Ecto neural progenitor cell (in vitro differentiated cells): ENCODE results near the gene PCBD2.
"Not testable (repeated sequence)": the region's sequence is repeated elsewhere in the genome, so short reads cannot be mapped to it uniquely, and the experiment has no call there.

Experiments used
- DNase-seq: peaks from one replicate; pipeline ENCODE4 v3.0.0-alpha.2; 2018; ENCODE audit warnings: low spot score

Gene PCBD2

DNA sequence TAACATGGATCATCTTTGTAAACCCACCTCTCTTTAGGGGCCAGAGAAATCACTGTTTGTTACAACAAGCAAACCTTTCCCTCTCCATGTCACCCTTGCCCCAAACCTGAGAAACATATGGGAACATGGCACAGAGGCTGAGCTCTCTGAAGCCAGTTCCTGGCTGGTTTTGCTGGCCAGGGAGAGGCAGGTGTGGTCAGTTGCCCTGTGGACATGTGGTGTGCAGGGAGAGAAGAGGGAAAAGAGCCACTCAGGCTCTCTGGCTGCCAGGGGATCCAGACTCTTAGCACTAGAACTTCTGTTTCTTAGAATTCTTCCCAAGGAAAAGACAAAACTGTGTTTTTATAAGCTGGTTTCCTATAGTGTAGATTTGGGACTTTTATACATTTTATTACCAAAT, 58.2 kb downstream of the PCBD2 start:
- DNase-seq = no peak

DNA sequence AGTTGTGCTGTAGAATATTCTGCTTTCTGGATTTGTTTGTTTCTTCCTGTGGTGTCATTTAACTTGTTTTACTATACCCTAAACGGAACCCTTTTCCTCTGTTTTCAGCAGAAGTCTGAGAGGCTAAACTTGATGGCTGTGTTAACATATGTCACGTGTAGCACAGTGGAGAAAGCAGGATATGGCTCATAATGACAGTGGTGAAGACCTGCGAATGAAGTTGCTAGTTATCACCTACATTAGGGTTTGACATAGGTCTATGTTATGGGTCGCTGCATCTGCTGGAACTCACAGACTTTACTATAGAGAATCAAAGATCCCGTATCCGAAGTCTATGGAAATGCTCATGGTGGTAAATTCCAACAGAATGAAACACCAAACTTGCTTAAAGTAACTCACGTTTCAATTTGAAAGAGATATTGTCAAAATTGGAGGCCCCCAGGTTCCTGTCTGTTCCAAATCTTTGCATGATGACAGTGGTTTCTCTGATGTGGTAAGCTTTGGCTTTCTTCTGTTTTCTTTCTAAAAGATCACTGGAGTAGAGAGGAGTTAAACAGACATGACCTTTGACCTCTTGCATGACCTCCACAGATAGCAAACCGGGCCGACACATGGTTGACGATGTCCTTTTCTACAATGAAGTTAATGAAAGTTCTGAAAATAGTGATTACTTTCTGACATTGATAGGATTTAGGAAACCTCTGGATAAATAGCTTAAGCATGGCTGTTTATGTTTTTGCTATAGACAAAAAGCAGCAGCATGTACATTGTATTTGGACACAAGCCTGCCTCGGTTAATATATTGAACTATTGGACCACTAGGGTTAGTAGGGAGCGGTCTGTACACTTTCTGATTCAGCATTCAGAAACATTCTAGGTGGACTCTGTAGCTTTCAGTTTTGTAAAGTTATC, 59.7 kb downstream of the PCBD2 start:
- DNase-seq = no peak

DNA sequence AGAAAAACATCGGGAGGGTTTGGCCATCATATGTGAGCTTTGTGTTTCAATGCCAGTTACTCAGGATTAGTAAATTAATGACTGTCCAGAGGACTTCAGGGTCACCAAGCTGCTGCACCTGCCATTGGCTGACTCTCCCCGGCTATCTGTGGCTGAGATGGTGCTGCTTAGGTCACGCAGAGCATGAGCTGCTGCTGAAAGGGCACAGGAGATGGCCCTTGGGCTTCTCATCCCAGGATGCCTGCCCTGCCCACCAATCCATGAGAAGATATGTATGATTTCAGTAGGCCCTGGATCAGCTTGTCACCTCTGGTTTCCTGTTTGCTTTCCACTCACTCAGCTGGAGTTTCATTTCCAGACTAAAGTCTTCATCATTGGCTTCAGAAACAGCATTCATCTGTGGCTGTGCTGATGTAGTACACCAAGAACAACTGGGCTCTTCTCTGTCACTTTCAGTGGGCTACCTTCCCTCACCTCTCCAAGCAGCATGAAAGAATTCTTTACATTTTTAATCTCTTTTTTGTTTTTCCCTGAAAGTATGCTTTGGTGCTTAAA, 60.4 kb downstream of the PCBD2 start:
- DNase-seq = no peak

DNA sequence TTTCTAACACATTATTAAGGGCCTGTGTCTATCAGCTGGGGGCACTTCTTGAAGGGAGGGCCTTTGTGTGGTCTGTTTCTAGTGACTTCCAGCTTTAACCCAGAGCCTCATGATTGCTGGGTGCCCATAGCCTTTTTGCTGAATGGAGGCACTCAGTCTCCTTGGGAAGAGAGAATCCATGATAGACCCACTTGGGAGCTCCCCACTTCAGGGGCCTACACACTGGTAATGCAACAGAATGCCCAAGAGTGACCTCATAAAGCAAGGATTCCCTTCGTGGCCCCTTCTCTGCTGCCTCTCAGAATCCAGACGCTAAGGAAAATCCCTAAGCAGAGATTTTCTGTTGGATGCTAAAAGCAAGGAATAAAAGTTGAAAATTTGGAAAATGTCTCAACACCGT, 62.7 kb downstream of the PCBD2 start, which contains the start of gene CATSPER3:
Gene CATSPER3 (plus strand): TSS at position 301 of the 400 bp plus-strand sequence. CDS start 85 bp downstream, at position 386.
- DNase-seq = no peak

DNA sequence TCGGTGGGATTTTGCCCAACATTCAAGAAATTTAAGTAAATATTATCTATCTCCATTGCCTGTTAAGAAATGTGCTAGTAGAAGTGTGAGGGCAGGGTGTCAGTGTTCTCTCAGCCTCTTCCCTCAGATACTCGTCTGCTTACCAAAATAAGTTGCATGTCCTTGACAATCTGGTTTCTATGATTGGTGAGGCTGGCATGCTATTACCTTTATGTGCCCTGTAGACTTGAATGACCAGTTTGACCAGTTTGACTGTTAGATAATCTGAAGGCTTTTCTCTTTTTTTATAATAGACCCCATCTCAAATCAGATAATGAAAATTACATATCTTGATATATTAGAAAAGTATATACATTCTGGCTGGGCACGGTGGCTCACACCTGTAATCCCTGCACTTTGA, 63.1 kb downstream of the PCBD2 start:
- DNase-seq = no peak

DNA sequence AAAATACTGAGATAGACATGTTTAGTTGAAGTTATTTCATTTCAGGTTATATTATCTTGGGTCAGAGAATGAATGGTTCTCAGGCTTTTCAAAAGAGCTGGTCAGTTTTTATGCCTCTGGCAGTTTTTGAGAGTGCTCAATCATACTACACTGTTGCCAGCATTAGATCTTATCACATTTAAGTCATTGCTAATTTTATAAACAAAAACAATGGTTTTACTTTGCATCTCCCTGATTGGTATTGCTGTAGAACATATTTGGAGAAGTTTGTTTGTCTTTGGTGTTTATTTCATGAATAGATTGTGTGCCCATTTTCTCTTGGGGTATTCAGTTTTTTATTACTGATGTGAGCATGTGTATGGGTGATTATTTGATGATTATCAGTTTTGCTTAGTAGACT, 64.2 kb downstream of the PCBD2 start:
- no peak for DNase-seq

DNA sequence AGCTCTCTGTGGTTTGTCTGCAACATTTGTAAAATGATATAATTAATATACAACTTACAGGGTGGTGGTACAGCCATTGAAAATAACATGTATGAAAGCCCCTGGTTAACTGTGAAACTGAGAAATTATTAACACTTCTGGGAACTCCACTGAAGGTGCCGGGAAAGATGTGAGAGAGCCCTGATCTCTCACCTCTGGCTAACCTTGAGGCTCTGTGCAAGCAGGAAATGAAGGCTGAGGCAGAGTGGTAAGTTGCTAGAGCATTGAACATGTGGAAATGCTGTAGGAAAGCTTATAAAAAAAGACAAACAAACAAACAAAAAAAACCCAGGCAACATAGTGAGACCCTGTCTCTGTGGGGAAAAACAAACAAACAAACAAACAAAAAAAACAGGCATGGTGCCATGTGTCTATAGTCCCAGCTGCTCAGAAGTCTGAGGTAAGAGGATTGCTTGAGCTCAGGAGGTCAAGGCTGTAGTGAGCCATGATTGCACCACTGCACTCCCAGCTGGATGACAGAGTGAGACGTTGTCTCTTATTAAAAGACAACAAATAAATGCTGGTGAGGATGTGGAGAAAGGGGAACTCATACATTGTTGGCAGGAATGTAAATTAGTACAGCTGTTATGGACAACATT, 70.3 kb downstream of the PCBD2 start:
- DNase-seq = no peak

DNA sequence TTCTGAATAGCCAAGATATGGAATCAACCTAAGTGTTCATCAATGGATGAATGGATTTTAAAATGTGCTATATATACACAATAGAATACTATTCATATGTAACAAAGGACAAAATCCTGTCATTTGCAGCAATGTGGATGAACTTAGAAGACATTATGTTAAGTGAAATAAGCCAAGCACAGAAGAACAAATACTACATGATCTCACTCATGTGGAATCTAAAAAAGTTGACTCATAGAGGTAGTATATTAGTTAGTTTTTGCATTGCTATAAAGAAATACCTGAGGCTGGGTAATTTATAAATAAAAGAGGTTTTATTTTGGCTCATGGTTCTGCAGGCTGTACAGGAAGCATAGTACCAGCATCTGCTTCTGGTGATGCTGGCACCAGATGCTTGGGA, 70.9 kb downstream of the PCBD2 start:
- DNase-seq = no peak

DNA sequence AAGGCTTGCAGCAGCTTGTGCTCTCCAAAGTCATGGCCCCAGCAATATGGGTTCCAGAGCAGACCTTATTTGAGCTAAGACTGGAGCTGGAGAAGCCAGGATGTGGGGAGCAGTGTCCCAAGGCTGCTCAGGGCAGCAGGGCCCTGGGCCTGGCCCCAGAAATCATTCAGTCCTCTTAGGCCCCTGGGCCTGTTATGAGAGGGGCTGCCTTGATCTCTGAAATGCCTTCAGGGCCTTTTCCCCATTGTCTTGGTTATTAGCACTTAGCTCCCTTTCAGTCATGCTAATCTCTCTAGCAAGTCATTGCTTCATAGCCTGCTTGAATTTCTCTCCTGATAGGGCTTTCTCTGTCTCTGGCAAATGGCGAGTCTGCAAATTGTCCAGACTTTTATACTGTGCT, 71.9 kb downstream of the PCBD2 start:
- DNase-seq = no peak

DNA sequence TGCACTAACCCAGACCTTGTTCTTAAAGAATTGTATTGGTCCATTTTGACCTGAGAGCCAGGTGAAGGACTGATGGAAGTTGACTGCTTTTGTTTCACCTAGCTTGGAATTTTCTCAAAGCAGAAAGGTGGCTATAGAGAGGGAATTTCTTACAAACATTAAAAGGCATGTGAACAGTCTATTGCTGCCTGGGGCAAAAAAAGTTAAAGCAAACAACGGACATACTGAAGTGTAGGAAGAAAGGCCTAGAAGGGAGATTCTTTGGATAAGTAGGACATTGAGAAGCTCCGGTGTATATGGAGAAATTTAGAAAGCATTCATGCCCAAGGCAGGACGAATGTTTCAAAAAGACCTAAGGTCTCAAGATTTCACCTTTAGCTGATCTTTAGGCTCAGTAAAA, 74.5 kb downstream of the PCBD2 start:
- DNase-seq = no peak

DNA sequence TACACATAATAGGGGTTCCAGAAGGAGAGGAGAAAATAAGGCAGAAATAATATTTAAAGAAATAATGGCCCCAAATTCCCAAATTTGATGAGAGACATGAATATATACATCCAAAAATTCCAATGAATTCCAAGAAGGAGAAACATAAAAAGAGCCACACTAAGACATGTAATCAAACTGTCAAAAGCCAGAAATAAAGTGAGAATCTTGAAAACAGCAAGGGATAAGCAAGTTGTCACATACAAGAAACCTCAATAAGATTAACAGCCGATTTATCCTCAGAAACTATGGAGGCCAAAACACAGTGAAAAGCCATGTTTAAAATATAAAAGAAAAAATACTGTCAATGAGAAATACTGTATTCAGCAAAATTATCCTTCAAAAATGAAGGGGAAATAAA, 77.3 kb downstream of the PCBD2 start:
- DNase-seq = no peak

DNA sequence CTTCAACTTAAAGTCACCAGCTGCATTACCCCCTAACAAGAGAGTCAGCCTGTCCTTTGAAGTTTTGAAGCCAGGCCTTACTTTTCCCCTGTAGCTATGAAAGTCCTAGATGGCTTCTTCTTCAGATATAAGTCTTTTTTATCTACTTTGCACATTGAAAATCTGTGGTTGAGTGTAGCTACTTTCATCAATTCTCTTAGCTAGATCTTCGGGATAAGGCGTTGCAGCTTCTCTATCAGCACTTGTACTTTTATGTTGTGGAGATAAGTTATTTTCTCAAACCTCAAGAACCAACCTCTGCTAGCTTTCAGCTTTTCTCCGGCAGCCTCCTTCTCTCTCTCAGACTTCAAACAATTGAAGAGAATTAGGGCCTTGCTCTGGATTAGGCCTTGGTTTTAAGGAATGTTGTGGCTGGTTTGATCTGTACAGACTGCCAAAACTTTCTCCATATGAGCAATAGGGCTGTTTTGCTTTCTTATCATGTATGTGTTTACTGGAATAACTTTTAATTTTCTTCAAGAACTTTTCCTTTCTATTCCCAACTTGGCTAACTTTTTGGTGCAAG, 84.4 kb downstream of the PCBD2 start:
- DNase-seq = no peak

DNA sequence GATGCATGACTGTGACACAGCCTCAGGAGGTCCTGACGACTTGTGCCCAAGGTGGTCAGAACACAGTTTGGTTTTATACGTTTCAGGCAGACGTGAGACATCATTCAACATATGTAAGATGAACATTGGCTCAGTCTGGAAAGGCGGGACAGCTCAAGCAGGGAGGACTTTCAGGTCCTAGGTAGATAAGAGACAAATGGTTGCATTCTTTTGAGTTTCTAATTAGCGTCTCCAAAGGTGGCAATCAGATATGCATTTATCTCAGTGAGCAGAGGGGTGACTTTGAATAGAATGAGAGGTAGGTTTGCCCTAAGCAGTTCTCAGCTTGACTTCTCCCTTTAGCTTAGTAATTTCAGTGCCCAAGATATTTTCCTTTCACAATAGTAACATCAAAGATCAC, 85.3 kb downstream of the PCBD2 start:
- DNase-seq = not testable (repeated sequence)

DNA sequence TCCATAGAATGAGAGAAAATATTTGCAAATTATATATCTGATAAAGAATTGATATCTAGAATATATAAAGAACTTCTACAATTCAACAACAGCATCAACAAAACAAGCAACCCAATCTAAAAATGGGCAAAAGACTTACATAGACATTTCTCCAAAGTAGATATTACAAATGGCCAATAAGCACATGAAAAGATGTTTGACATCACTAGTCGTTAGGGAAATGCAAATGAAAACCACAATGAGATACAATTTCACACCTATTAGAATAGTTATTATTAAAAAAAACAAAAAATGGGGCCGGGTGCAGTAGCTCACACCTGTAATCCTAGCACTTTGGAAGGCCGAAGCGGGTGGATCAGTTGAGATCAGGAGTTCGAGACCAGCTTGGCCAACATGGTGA, 87.2 kb downstream of the PCBD2 start:
- DNase-seq = no peak

DNA sequence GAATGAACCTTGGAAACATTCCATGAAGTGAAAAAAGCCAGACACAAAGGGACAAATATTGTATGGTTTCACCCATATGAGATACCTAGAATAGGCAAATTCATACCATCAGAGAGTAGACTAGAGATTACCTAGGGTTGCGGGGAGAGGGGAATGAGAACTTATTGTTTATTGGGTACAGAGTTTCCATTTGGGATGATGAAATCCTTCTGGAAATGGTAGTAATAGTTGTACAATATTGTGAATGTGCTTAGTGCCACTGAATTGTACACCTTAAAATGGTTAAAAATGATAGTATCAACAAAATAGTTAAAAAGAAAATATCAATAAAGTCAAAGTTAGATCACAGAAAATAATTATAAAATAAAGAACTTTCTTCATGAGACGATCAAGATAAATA, 88.2 kb downstream of the PCBD2 start:
- no peak for DNase-seq

DNA sequence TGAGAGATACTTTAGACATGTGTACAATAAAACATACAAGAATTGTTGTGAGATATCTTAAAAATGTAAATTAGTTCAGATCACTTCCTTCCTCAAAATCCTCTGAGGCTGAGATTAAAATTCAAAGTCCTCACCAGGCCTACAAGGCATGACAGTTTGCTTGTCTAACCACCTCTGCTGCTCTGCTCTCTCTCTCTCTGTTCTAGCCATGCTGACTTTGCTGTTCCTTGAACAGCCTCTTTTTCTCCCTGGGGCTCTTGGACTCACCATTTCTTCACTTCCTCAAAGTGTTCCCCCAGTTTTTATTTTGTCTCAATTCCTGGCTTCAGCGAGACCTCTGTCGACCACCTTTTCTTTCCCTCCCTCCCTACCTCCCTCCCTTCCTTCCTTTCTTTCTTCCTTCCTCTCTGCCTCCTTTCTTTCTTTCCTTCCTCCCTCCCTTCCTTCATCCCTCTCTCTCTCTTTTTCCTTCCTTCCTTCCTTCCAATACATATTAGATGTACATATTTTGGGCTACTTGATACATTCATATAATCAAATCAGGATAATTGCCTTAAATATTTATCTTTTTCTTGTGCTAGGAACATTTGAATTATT, 89.7 kb downstream of the PCBD2 start:
- no peak for DNase-seq

DNA sequence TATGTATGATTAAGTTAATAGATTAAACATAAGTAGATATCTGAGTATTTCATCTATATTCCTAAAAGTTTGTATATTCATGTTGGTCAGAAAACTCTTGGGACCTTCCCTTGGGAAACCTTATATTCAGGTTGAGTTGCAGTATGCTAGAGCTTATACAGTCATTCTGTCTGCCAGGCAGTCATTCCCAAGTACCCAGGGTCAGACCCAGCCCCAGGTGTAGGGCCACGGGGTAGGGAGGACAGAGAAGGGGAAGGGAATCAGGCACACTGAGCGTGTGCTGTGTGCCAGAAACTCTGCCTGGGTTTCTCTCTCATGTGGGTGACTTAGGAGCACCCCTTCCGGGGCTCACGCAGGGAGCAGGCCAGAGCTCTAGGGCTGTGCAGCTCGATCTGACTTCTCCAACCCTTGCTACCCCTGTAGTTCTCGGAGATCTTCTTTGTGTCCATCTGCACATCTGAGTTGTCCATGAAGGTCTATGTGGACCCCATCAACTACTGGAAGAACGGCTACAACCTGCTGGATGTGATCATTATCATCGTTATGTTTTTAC, 91.0 kb downstream of the PCBD2 start:
- DNase-seq = no peak

DNA sequence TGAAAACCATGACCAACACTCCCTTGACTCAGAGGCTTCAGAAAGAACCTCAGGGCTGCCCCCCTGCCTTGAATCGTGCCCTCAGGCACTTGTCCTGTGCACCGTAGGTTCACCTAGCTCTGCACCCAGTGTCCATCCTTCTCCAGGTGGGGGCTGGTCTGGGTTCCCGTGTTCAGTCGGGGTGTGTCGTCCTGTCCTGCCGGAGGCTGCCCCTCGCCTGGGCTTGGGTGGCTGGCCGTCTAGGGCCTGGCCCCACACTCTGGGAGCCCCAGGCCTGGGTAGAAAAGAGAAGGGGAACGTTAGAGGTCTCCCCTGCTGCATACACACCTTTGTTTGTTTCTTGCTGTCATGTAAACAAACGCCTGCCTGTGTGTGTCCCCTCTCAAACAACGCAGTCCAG, 92.1 kb downstream of the PCBD2 start:
- DNase-seq = peak; percentile 36

DNA sequence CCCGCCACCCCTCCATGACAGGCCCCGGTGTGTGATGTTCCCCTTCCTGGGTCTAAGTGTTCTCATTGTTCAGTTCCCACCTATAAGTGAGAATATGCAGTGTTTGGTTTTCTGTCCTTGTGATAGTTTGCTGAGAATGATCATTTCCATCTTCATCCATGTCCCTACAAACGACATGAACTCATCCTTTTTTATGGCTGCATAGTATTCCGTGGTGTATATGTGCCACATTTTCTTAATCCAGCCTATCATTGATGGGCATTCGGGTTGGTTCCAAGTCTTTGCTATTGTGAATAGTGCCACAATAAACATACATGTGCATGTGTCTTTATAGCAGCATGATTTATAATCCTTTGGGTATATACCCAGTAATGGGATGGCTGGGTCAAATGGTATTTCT, 93.1 kb downstream of the PCBD2 start:
- DNase-seq = not testable (repeated sequence)

DNA sequence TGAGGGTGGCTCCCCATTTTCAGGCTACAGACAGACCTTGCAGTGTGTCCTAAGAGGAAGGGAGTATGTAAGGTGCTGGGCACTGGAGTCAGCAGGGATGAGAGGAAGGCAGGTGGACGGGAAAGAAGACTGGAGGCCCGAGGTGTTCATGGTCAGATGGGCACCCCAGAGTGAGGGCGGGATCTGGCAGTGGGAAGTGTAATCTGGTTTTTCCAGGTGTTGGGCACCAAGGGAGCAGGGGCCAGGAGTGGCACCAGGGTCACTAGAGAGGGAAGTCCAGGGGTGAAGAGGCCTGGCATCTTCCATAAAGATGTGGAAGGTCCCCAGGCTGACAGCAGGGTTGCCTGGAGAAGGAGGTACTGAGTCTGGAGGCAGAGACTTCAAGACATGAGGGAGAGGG, 99.4 kb downstream of the PCBD2 start:
- no peak for DNase-seq

DNA sequence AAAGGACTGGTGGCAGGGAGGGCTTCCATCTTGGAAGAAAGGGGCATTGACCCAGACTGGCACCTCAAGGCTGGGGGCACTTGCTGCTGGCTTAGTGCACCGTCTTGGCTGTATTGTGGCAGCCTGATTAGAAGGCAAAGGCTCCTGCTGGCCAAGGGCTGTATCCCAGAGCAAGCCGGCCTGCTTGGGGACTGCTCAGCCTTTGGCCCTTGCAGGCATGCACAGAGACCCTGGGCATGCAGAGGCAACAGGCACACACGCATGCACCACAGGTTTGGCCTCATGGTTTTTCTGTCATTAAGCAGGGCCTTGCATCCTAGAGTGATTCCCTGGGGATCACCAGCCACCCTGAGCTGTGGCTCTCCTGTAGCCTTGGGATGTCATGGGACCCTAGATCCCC, 100.1 kb downstream of the PCBD2 start:
- no peak for DNase-seq

DNA sequence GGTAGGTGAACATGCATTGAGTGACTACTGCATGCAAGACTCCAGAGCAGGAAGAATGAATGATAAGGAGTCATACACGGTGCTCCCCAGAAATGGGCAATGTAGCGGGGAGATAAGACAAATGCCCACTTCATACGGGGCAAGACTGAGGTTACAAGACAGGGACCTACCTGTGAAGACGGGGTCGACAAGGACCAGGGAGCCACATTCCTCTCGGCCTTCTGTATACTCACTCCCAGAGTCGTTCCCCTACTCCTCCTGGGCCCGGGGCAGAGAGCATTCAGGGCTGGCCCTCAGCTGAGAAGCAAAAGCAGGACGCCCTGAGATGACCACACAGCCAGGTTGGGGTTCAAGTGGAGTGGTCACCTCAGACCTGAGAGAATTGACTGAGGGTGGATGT, 102.4 kb downstream of the PCBD2 start:
- no peak for DNase-seq
